Measurements from ENCODE around the gene ARFGEF2. TPM values are rescaled to one million over a fixed set of nuclear protein-coding genes. Genes with fewer than 3 reads are reported as not detected.

ARFGEF2 gene
- total and polyA plus RNA-seq, 2 donors (not counting 3 experiments of a cell fraction or from before 2014, with no cell fraction given) = 12.7 to 32.6 TPM

- Histone ChIP-seq H3K4me1 (ENCODE audit: control insufficient read depth, extremely low read depth, insufficient read depth, low read length) (peaks cover 18% of the 10 kb centered on the region), H4K20me1 (replicated peaks; ENCODE audit: control insufficient read depth, extremely low read depth, insufficient read depth, low read length) (no peaks in the 10 kb centered on the region), H3K9me3 (replicated peaks; ENCODE audit: control insufficient read depth, insufficient read depth, low read length) (no peaks in the 10 kb centered on the region), H3K27ac (ENCODE audit: insufficient read depth, low read depth, low read length) (no peak overlapping the region), H3K4me3 (replicated peaks in 1 of 3; ENCODE audit: insufficient read depth in 1 of 3, low read depth in 1 of 3, low read length in 3 of 3) (no peak overlapping the region), H3K36me3 (ENCODE audit: control insufficient read depth in 2 of 2, extremely low read depth in 1 of 2, insufficient read depth in 2 of 2, low read length in 2 of 2) (no peaks in the 10 kb centered on the region), H3K9ac (replicated peaks; ENCODE audit: extremely low read depth, insufficient read depth, low read length) (no peak overlapping the region), H3K79me2 (ENCODE audit: control insufficient read depth, insufficient read depth, low read length) (no peaks in the 10 kb centered on the region), H3K9me1 (replicated peaks; ENCODE audit: control insufficient read depth, extremely low read depth, insufficient read depth, low read length) (no peaks in the 10 kb centered on the region), H3K27me3 (ENCODE audit: control insufficient read depth in 2 of 2, insufficient read depth in 2 of 2, low read length in 2 of 2) (no peaks in the 10 kb centered on the region), H3K4me2 (ENCODE audit: insufficient read depth, low read length) (no peak overlapping the region), H2AFZ (ENCODE audit: low read depth, low read length) (no peak overlapping the region)
- intact Hi-C loops (cut with micrococcal nuclease) (no loop called here), dilution Hi-C loops (cut with MboI; ENCODE audit: extremely low pct_ligation_motif_present, low sequenced_read_pairs) (no loop called here)
- DNase-seq (ENCODE audit: low read depth, low spot score) = no peak
- CTCF ChIA-PET = interaction anchor here (0.6 to 1.2 kb wide), 3 partner anchors 19 to 216 kb away, joined by 4 to 5 read pairs (median 4); no protein-coding TSS in a partner anchor
- no peak for FAIRE-seq
- POLR2A ChIA-PET = no interaction called here
- no peak for TF ChIP-seq MAX (IDR thresholded peaks at IDR 0.05; ENCODE audit: insufficient read depth, insufficient read length)
- no peak for TF ChIP-seq CTCF (IDR thresholded peaks at IDR 0.05; ENCODE audit: extremely low read depth in 1 of 2, insufficient read depth in 1 of 2, low read depth in 1 of 2, low read length in 2 of 2)
- no peak for TF ChIP-seq EZH2 (IDR thresholded peaks at IDR 0.05; ENCODE audit: borderline replicate concordance, low read depth, low read length, severe bottlenecking)
- TF ChIP-seq GATA2 (IDR thresholded peaks at IDR 0.05; ENCODE audit: insufficient read depth, insufficient read length, low read depth, low read length) = no peak
- no peak for TF ChIP-seq JUN (IDR thresholded peaks at IDR 0.05; ENCODE audit: borderline replicate concordance, insufficient read depth, insufficient read length, low read depth)
- TF ChIP-seq FOS (IDR thresholded peaks at IDR 0.05; ENCODE audit: borderline replicate concordance, insufficient read depth, low read length) = no peak
- TF ChIP-seq POLR2AphosphoS5 (IDR thresholded peaks at IDR 0.05; ENCODE audit: insufficient read depth, low read depth, low read length) = no peak
- TF ChIP-seq POLR2A (IDR thresholded peaks at IDR 0.05; ENCODE audit: low read depth, low read length) = no peak
- TF ChIP-seq MYC (IDR thresholded peaks at IDR 0.05; ENCODE audit: low read depth, low read length) = no peak
- no TSS peak for BruUV-seq (replicated peaks)
These were observed 46.1 kb upstream of the ARFGEF2 start for GRCh38 chr20:48875233-48875913.
